Subcutaneous adipose tissue (tissue), 4 donors: ENCODE data around the gene CINP. TPM values are rescaled to one million over a fixed set of nuclear protein-coding genes. Genes with fewer than 3 reads are reported as not detected.

ENCODE experiments used
- total RNA-seq, 4 donors: library from RNA; depleted of rRNA; stranded (reverse); fragments of >200 nt; gene quantifications; one replicate each; pipeline ENCODE4 v1.1.0, GENCODE V29; 2016
- TF ChIP-seq, protein P1 (sequence below): fragments of 450-650 bp; IDR thresholded peaks from one replicate; pipeline ENCODE4 v1.5.1; 2016; ENCODE audit warnings: low read depth, mild to moderate bottlenecking, control low read depth, antibody characterized with exemption, moderate library complexity

CINP gene
- total RNA-seq, 4 donors from 2014 or later, result 21.8 to 41.1 (median 24.2) TPM

DNA sequence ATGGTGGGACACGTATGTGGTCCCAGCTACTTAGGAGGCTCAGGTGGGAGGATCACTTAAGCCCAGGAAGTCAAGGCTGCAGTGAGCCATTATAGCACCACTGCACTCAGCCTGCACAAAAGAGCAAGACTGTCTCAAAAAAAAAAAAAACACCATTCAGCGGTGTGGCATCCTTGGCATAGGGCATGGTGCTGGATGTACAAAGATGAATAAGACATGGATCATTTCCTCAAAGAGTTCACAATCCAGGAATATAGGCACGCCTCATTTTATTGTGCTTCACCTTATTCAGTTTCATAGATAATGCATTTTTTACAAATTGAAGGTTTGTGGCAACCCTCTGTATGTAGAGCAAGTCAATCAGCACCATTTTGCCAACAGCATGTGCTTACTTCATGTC, 6.4 kb downstream of the CINP start:
- TF ChIP-seq, protein P1, sequence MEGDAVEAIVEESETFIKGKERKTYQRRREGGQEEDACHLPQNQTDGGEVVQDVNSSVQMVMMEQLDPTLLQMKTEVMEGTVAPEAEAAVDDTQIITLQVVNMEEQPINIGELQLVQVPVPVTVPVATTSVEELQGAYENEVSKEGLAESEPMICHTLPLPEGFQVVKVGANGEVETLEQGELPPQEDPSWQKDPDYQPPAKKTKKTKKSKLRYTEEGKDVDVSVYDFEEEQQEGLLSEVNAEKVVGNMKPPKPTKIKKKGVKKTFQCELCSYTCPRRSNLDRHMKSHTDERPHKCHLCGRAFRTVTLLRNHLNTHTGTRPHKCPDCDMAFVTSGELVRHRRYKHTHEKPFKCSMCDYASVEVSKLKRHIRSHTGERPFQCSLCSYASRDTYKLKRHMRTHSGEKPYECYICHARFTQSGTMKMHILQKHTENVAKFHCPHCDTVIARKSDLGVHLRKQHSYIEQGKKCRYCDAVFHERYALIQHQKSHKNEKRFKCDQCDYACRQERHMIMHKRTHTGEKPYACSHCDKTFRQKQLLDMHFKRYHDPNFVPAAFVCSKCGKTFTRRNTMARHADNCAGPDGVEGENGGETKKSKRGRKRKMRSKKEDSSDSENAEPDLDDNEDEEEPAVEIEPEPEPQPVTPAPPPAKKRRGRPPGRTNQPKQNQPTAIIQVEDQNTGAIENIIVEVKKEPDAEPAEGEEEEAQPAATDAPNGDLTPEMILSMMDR, result no peak

DNA sequence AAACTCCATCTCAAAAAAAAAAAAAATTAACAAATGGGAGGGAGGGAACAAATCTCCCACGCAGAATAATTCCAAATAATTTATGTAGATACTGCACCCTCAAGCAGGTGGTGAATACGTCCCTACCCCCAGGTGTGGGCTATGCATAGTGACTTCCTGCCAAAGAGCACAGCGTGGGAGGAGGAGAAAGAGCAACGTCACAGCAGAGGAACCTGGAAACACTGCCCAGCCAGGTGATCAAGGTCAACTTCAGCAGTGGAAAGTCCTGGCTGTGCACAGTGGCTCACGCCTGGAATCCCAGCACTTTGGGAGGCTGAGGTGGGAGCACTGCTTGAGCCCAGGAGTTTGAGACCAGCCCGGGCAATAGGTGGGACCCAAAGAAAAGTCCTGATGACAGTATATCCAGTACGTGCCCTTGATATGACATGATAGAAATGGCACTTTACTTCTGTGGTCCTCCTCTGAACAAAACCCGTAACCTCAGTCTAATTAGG, 9.5 kb downstream of the CINP start:
- TF ChIP-seq, protein P1, result no peak

DNA sequence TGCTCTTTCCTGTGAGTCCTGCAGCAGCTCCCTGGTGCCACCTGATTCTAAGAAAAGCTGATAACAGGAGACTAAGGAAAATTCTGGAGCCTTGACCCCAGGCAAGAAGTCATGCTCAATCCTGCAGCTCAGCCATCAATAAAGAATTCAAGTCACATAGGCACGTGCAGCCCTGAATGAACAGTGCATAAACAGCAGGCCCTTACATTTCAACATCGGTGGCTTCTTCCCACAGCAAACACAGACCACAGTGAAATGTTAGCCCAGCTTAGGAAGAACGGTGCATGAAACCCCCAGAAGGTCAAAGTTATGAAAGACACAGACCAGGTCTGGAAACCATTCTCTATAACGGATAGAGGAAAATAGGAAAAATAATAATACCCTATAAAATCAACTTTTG, 10.5 kb downstream of the CINP start:
- TF ChIP-seq, protein P1, result no peak

DNA sequence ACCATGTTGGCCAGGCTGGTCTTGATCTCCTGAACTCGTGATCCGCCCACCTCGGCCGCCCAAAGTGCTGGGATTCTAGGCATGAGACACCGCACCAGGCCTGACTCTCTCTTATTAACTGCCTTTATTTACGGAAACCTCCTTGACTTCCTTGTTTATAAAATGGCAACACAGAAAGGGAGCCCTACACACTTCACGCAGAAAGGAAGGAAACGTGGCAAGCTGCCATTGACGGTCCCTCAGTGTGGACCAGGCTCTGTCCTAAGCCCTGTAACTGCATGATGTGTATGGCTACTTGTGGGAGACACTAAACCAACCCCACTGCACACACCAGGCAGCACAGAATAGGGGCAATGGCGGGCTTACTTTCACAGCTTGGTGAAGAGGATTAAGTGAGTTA, 11.7 kb downstream of the CINP start:
- TF ChIP-seq, protein P1, result no peak

DNA sequence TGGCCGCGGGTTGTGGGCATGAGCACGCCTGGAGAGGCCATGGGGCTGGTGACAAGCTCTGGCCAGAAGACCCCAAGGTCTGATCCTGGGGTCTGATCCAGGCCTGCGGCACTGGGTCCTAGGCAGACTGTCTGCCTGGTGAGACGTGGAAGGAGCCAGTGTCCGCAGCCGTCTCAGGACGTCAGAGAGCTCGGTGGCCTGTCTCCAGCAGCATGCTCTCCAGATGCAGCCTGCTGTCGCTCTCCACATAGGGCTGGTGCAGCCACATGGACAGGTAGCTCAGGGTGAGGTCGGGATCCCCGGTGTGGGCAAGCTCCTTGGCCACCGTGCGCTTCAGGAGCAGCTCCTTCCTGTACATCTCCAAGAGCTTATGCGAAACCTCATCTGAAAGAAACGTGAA, 14.3 kb downstream of the CINP start:
- TF ChIP-seq, protein P1, result no peak

DNA sequence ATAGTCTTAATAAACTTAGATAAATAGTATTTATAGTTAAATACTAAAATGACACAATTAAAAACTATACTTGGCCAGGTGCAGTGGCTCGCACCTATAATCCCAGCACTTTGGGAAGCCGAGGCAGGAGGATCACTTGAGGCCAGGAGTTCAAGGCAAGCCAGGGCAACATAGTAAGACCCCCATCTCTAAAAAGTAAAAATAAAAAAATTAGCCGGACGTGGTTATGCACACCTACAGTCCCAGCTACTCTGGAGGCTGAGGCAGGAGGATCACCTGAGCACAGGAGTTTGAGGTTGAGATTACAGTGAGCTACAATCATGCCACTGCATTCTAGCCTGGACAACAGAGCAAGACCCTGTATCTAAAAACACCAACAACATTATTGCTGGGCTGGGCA, 16.0 kb downstream of the CINP start:
- TF ChIP-seq, protein P1, result no peak

DNA sequence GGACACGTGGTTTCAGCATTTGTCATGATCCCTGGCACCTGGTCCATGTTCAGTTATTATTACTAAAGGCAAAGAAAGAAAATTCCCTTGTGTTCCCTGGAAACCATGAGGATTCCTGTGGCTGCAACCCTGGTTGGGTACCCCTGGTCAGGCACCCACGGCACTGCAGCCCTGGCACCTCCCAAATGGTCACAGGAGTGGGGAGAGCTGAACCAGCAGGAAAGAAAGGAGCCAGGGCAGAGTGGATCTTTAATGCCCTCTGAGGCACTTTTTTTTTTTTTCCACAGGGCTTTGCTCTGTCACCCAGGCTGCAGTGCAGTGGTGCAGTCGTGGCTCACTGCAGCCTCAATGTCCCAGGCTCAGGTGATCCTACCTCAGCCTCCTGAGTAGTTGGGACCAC, 17.5 kb downstream of the CINP start:
- TF ChIP-seq, protein P1, result no peak
